IMR-90 (cell line): ENCODE data around the gene THBS4. TPM values are rescaled to one million over a fixed set of nuclear protein-coding genes. Genes with fewer than 3 reads are reported as not detected.

ENCODE experiments used
- BHLHE40 ChIP-seq: fragments of 150-350 bp; IDR thresholded peaks from 2 replicates; pipeline ENCODE4 v1.6.1; 2016; ENCODE audit warnings: mild to moderate bottlenecking, low read depth, low read length
- CTCF ChIP-seq: conservative IDR thresholded peaks from 2 replicates; pipeline ENCODE4 v1.5.1; 2012; ENCODE audit warnings: mild to moderate bottlenecking, low read depth, low read length, improper control_type of control experiment
- FOS ChIP-seq: fragments of 150-350 bp; IDR thresholded peaks from 2 replicates; pipeline ENCODE4 v1.6.1; 2016; ENCODE audit warnings: low read depth, low read length
- MAZ ChIP-seq: IDR thresholded peaks from 2 replicates; pipeline ENCODE4 v1.6.1; 2012; ENCODE audit warnings: low read depth, mild to moderate bottlenecking, low read length, improper control_type of control experiment, moderate library complexity, borderline replicate concordance
- MXI1 ChIP-seq: IDR thresholded peaks from 2 replicates; pipeline ENCODE4 v1.6.1; 2012; ENCODE audit warnings: low read depth, mild to moderate bottlenecking, low read length, moderate library complexity, borderline replicate concordance
- POLR2A ChIP-seq: IDR thresholded peaks from 2 replicates; pipeline ENCODE4 v1.6.1; 2012; ENCODE audit warnings: mild to moderate bottlenecking, low read depth, low read length
- SMC3 ChIP-seq: fragments of 150-350 bp; IDR thresholded peaks from 2 replicates; pipeline ENCODE4 v1.6.1; 2016; ENCODE audit warnings: low read depth, mild to moderate bottlenecking, antibody characterized with exemption, low read length, moderate library complexity
- polyA plus RNA-seq, 3 experiments: library from polyadenylated mRNA; depleted of rRNA; stranded (reverse); fragments of >200 nt; gene quantifications; 2 replicates each; pipeline ENCODE4 v1.2.3, GENCODE V29; 2012; ENCODE audit warnings: low replicate concordance in 1 of 3
- total RNA-seq: library from RNA; depleted of rRNA; stranded (reverse); fragments of >200 nt; gene quantifications from 2 replicates; pipeline ENCODE4 v1.2.3, GENCODE V29; 2012

THBS4 gene
- total and polyA plus RNA-seq, 2 of the 4 experiments (the other 2 are of a cell fraction) = 0.90 to 0.92 TPM

- TF ChIP-seq CTCF = no peak; the same call in 1 of the 2 replicates
- TF ChIP-seq BHLHE40 = no peak
- no peak for TF ChIP-seq FOS
- no peak for TF ChIP-seq MAZ
- TF ChIP-seq MXI1 = no peak
- no peak for TF ChIP-seq POLR2A
- TF ChIP-seq SMC3 = no peak
Measured at GRCh38 chr5:80076131-80077050, 41.2 kb downstream of the THBS4 start (continued).
